ENCODE results near the gene SLC41A1.

Gene SLC41A1

DNA sequence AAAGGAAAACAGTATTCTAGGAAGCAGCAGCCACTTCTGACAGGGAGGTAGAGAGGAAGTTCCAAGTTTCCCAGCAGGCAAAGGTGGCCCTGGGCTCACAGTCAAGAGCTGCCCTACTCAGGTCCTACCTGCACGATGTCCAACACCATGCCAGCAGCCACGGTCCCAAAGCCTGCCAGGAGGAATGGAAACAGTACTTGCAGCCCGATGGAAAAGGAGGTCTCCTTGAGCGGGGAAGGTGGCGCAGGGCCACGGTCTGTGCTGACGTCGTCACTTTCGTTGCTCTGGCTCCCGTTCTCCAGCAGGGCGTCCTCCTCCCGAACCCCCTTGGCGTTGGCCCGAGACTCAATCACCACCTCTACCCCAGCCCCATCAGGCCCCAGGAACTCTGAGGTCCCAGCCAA lies 3.1 kb downstream of the SLC41A1 start:
- Histone ChIP-seq H3K4me1 (ENCODE audit: insufficient read depth, low read length) (no peaks in the 10 kb centered on the region; the same call in 1 of the 2 replicates), H3K9me3 (ENCODE audit: control insufficient read depth, insufficient read depth, low read length) (no peaks in the 10 kb centered on the region), H3K36me3 (ENCODE audit: insufficient read depth, low read length) (no peaks in the 10 kb centered on the region), H3K9ac (ENCODE audit: low read depth, low read length) (no peak overlapping the region)

DNA sequence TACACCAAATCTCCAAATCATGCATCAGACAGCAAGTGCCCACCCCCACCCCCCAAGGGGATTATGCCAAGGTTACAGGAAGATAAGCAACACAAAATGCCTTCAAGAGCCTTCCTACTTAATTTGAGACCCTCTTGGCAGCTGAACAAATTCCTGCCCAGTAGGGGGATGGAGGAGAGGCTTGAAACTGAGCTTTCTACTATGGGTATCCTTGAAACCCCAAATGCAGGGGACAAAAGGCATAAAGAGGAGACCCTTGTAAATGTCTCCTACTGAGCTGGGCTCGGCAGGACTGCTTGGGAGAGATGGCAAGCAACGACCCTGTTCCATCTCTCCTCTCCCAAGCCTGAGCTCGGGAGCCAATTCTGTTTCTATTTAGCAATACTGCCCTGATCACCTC lies 3.5 kb downstream of the SLC41A1 start:
- Histone ChIP-seq H3K9me3 (ENCODE audit: control insufficient read depth, insufficient read depth, low read length) (no peaks in the 10 kb centered on the region), H3K9ac (ENCODE audit: low read depth, low read length) (no peak overlapping the region), H3K36me3 (ENCODE audit: insufficient read depth, low read length) (no peaks in the 10 kb centered on the region), H3K4me1 (ENCODE audit: insufficient read depth, low read length) (no peaks in the 10 kb centered on the region; the same call in 1 of the 2 replicates)

DNA sequence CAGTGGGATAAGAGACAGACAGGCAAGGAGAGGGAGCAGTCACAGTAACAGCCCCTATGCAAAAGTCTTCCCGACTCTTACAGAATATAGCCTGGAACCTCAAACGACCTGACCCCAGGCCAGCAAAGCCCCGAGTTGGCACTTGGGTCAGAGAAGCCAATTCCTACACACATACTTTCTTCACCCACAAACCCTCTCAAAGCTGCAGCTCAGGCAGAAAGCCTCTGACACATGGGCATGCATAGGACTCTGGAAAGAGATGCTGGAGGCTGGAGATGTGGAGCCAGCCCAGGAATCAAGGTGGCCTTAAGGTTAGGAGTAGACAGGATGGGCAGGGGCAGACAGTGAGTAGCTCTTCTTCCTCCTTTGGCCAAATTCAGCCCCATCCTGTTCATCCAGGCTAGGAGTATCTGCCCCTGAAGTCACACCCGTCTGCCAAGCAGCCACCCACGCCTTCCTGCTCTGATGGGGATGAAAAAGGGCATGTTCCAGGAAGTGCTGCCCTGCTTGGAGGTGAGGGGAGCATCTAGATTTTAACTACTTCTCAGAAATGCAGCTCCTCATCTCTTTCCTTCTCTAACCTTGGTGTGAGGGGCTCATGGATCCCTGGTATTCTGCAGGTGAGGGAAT lies 7.8 kb downstream of the SLC41A1 start:
- H3K9ac ChIP-seq (ENCODE audit: low read depth, low read length): no peak overlapping the region
- no peaks in the 10 kb centered on the region for H3K9me3 ChIP-seq (ENCODE audit: control insufficient read depth, insufficient read depth, low read length)
- no peaks in the 10 kb centered on the region for H3K4me1 ChIP-seq (ENCODE audit: insufficient read depth, low read length)
- no peaks in the 10 kb centered on the region for H3K36me3 ChIP-seq (ENCODE audit: insufficient read depth, low read length)

DNA sequence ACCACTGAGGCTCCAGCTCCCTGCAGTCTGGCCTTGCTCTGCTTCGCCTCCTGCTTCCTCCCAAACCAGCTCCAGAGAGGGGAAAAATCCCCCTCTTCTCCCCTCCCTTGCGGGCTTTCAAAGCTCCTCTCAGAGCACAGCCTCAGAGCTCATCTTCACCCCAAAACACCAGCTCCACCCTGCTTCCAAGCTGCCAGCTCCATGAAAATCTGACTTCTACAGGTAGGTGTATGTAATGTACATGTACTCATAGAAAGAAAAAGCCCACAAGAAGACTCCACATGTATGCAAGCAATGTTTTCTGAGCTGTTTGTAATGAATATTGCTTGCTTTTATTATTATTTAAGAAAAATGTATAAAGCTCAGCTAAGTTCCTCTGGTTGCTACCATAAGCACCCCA lies 8.4 kb downstream of the SLC41A1 start:
- Histone ChIP-seq H3K9ac (ENCODE audit: low read depth, low read length) (no peak overlapping the region), H3K4me1 (ENCODE audit: insufficient read depth, low read length) (no peaks in the 10 kb centered on the region), H3K36me3 (ENCODE audit: insufficient read depth, low read length) (no peaks in the 10 kb centered on the region), H3K9me3 (ENCODE audit: control insufficient read depth, insufficient read depth, low read length) (no peaks in the 10 kb centered on the region)

DNA sequence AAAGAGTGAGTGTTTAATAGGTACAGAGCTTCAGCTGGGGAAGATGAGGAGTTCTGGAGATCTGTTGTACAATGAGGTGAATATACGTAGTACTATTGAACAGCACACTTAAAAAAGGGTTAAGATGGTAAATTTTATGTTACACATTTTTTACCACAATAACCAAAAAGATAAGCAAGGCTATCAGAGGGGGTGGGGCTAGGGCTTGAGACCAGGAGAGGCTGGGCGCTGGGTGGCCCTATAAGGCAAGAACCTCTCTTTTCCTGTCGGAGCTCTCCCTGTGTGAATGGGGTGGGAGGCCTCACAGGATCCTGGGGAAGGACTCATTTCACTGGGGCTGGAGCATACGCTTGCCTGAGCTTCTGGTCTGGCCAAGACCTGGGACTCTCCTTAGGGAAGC lies 9.0 kb downstream of the SLC41A1 start:
- no peaks in the 10 kb centered on the region for H3K4me1 ChIP-seq (ENCODE audit: insufficient read depth, low read length)
- no peak overlapping the region for H3K9ac ChIP-seq (ENCODE audit: low read depth, low read length)
- no peaks in the 10 kb centered on the region for H3K9me3 ChIP-seq (ENCODE audit: control insufficient read depth, insufficient read depth, low read length)
- no peaks in the 10 kb centered on the region for H3K36me3 ChIP-seq (ENCODE audit: insufficient read depth, low read length)

DNA sequence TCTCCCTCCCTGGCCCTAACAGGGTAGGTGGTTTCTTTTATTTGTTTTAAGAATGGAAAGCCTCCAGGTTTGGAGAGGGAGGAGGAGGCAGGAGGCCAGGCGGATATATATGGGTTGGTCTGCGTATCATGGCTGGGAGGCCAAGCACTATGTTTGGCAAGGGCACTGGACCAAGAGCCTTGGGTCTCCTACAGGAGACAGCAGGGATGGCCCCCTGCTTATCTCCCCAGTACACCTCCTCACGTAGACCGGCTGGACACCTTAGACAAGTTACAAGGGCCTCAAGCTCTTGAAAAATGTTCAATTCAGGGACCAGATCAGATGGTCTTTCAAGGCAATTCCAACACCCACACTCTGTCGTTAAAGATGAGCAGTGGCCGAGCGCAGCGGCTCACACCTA lies 10.9 kb downstream of the SLC41A1 start:
- Histone ChIP-seq H3K36me3 (ENCODE audit: insufficient read depth, low read length) (peaks cover 9% of the 10 kb centered on the region; the same call in 1 of the 2 replicates), H3K9me3 (ENCODE audit: control insufficient read depth, insufficient read depth, low read length) (no peaks in the 10 kb centered on the region), H3K4me1 (ENCODE audit: insufficient read depth, low read length) (no peaks in the 10 kb centered on the region), H3K9ac (ENCODE audit: low read depth, low read length) (no peak overlapping the region)

DNA sequence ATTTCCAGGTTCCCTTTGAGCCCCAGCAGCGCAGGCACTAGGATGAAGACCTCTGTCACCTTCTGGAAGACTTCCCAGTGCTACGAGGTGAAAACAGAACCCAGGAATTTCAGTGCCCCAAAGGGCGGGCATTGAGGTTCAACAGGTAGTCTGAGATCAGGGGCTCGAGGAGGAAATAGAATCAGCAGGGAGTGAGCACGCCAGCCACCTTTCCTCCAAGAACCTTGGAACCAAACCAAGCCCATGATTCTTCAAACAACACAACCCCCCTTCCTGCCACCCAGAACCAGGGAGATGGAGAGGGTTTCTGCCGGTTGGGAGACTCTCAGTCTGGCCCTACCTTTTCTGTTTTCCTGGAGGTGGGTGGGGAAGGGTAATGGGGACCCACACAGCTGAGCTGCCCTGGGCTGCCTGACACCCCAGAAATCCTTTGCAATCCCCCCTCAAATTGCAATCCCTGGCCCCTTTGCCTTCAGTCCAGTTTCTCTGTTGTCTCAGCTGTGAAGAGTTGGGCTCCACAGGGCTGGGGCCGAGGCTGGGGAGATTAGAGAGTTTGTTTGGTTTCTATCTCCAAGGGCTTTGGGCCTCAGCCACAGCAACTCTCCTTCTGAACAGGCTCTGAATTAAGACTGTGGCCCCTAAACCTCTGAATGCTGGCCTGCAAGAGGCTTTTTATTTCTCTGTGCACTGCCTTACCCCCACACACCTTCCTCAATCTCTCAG lies 11.9 kb downstream of the SLC41A1 start:
- H3K36me3 ChIP-seq (ENCODE audit: insufficient read depth, low read length): peaks cover 13% of the 10 kb centered on the region; the same call in 1 of the 2 replicates
- H3K9ac ChIP-seq (ENCODE audit: low read depth, low read length): no peak overlapping the region
- no peaks in the 10 kb centered on the region for H3K4me1 ChIP-seq (ENCODE audit: insufficient read depth, low read length)
- H3K9me3 ChIP-seq (ENCODE audit: control insufficient read depth, insufficient read depth, low read length): no peaks in the 10 kb centered on the region

DNA sequence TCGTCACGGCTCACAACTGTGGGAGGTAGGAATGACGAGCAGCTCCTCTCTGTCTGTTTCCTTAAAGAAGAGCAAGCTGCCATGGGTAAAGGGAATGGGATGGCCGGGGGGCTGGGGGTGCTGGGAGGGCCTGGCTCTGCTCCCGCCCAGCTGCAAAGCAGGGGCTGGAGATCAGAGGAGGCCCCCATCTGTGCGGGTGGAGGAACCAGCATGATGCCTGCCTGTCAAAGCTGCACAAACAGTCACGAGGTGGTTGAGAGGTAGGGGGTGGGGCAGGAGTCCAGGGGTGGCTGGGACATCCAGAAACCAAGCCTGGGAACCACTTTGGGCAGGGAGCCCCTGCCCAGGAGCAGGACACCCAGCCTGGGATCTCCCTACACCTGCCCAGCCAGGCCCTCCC lies 12.6 kb downstream of the SLC41A1 start:
- no peaks in the 10 kb centered on the region for H3K4me1 ChIP-seq (ENCODE audit: insufficient read depth, low read length)
- no peak overlapping the region for H3K9ac ChIP-seq (ENCODE audit: low read depth, low read length)
- H3K36me3 ChIP-seq (ENCODE audit: insufficient read depth, low read length): peaks cover 13% of the 10 kb centered on the region; the same call in 1 of the 2 replicates
- H3K9me3 ChIP-seq (ENCODE audit: control insufficient read depth, insufficient read depth, low read length): no peaks in the 10 kb centered on the region

DNA sequence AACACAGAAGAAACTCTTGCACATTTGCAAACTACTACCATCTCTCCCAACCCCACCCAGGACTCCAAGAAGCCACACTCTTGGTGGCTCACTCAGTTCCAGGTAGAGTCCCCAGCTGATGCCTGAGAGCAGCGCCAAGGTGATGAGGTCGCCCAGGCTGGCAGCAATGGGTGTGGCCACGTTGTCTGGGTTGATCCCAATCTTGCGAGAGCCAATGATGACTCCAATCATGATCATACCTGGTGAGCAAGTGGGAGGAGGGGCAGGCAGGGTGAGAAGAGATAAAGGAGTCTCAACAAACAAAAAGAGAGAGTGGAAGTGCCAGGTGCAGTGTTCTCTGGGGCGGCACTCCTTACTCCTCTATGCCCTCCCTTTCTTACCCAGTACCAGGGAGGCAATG lies 14.4 kb downstream of the SLC41A1 start:
- Histone ChIP-seq H3K9me3 (ENCODE audit: control insufficient read depth, insufficient read depth, low read length) (no peaks in the 10 kb centered on the region), H3K36me3 (ENCODE audit: insufficient read depth, low read length) (peaks cover 13% of the 10 kb centered on the region; the same call in 1 of the 2 replicates), H3K4me1 (ENCODE audit: insufficient read depth, low read length) (no peaks in the 10 kb centered on the region)

DNA sequence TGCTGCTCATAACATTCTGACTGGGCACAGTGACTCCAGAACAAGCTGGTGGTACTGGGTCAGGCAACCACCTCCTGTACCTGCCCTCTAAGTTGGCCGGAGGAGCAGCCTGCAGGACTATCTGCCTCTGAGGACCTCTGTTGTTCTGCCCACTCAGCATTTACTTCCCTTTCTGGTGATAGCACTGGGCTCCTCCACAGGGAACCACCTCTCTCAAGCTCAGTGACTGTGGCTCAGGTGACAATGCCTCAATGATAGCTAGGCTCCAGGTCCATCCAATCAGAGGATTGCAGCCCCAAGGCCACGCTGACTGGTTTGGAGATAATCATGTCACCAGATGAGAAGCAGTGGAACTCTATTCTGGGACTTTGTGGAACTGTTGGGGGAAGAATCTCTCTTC lies 15.8 kb downstream of the SLC41A1 start:
- H3K9ac ChIP-seq (ENCODE audit: low read depth, low read length): no peak overlapping the region
- H3K4me1 ChIP-seq (ENCODE audit: insufficient read depth, low read length): 0 out of 2 replicates have a peak, but pooled peaks cover 3% of the 10 kb centered on the region
- H3K36me3 ChIP-seq (ENCODE audit: insufficient read depth, low read length): peaks cover 13% of the 10 kb centered on the region; the same call in 1 of the 2 replicates
- no peaks in the 10 kb centered on the region for H3K9me3 ChIP-seq (ENCODE audit: control insufficient read depth, insufficient read depth, low read length)

More for the DNA sequence above, 14.4 kb downstream of the SLC41A1 start:
- no peak overlapping the region for H3K9ac ChIP-seq (ENCODE audit: low read depth, low read length)

DNA sequence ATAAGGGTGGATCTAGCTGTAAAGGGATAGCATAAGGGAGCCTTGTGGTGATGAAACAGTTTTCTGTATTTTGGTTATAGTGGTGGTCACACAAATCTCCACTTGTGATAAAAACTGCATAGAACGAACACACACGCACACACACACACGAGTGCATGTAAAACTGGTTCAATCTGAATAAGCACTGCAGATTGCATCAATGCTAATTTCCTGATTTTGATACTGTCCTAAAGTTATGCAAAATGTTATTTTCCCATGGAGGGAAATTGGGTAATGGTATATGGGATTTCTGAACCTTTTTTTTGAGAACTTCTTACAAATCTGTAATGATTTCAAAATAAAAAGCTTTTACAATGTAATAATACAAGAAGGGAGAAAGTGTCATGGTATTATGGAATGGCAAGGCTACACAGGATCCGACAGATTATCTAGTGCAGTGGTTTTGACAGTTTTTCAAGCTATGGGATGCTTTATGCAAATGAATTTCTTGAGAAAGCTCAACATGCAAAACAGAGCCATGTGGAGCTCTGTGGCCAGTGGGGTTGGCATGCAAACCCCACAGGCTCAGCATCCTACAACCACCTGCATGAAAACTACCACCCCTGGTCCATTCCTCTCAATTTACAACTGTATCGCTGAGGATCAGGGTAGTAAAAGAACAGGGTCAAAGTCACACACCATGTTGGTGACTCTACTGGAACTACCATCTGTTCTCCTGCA lies 18.8 kb downstream of the SLC41A1 start:
- peaks cover 18% of the 10 kb centered on the region for H3K36me3 ChIP-seq (ENCODE audit: insufficient read depth, low read length)
- no peak overlapping the region for H3K9ac ChIP-seq (ENCODE audit: low read depth, low read length)
- 0 out of 2 replicates have a peak, but pooled peaks cover 3% of the 10 kb centered on the region for H3K4me1 ChIP-seq (ENCODE audit: insufficient read depth, low read length)
- H3K9me3 ChIP-seq (ENCODE audit: control insufficient read depth, insufficient read depth, low read length): no peaks in the 10 kb centered on the region

DNA sequence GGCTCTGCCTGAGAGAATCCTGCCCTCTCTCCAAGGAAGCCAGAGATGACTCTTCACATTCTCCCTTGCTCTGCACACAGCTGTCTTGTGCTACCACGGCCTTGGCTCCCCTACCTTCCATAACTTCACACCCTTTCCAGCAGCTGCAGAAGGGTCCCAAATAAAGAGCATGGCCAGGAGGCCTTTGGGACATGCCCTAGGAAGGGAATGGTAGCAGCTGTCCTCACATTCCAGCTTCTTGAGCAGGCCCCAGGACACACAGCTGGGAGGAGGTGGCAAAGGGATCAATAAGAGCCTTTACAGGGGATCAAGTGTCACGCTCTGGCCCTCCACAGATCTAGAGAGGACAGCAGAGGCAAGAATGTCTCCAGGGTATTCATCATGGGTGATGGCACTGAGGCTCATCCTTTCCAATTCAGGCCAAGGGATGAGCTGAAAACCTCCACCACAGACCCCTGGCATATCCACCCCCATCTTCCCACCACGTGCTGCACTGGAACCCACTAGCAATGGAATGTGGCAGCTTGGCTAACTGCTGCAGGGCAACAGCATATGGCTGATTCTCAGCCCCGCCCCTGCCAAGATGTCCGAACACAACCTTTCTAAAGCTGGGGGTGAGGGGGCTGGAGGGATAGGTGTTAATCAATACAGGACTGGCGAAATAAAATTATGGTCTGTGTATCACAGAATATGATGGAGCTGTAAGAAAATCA lies 19.9 kb downstream of the SLC41A1 start:
- Histone ChIP-seq H3K4me1 (ENCODE audit: insufficient read depth, low read length) (0 out of 2 replicates have a peak, but pooled peaks cover 3% of the 10 kb centered on the region), H3K36me3 (ENCODE audit: insufficient read depth, low read length) (peaks cover 15% of the 10 kb centered on the region)

DNA sequence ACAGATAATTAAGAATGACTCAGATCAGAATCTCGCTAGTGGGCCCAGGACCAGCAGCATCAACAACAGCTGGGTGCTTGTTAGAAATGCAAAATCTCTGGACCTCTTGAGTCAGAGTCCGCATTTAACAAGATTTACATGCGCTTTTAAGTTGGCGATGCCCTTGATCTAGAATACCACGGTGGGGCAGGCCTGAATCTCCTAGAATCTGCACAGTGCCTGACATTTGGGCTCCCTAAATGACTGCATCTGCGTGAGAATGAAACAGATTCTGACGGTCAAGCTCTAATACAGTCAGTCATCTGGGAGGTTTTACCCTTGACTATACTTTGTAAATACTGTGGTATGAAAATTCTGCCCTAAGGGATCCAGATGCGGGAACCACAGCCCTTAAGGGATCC lies 20.5 kb downstream of the SLC41A1 start:
- Histone ChIP-seq H3K9me3 (ENCODE audit: control insufficient read depth, insufficient read depth, low read length) (no peaks in the 10 kb centered on the region), H3K4me1 (ENCODE audit: insufficient read depth, low read length) (0 out of 2 replicates have a peak, but pooled peaks cover 3% of the 10 kb centered on the region), H3K36me3 (ENCODE audit: insufficient read depth, low read length) (peaks cover 13% of the 10 kb centered on the region), H3K9ac (ENCODE audit: low read depth, low read length) (no peak overlapping the region)

More for the DNA sequence above, 19.9 kb downstream of the SLC41A1 start:
- Histone ChIP-seq H3K9me3 (ENCODE audit: control insufficient read depth, insufficient read depth, low read length) (no peaks in the 10 kb centered on the region), H3K9ac (ENCODE audit: low read depth, low read length) (no peak overlapping the region)

DNA sequence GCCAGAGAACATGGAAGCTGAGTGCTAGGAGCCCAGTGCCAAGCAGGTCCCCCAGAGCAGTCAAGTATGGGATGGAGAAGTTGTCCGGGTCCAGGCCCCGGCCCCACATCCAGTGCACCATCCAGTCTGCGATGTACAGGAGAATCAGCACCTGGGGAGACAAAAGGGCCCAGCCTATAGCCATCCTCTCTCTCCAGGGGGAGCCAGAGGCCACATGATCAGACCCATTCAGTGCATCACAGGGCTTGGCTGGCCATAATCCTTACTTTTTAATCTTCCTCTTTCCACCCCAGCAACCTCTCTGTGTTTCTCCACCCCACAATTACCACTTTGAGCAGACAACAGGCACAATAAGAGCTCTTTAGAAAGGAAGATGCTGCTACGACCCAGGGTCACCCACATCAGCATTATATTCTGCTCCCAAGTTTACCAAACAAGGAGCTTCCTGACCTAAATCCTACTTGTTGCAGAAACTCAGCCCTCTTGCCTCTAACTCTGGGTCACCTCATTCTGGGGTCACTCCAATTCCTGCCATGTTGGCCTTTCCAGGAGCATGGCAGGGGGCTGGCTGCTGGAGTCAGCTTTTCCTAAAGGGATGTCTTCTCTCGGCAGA lies 21.3 kb downstream of the SLC41A1 start:
- Histone ChIP-seq H3K36me3 (ENCODE audit: insufficient read depth, low read length) (peaks cover 6% of the 10 kb centered on the region), H3K9ac (ENCODE audit: low read depth, low read length) (no peak overlapping the region), H3K4me1 (ENCODE audit: insufficient read depth, low read length) (0 out of 2 replicates have a peak, but pooled peaks cover 3% of the 10 kb centered on the region), H3K9me3 (ENCODE audit: control insufficient read depth, insufficient read depth, low read length) (no peaks in the 10 kb centered on the region)
